ENCODE data around the gene TRIO.

TRIO gene

DNA sequence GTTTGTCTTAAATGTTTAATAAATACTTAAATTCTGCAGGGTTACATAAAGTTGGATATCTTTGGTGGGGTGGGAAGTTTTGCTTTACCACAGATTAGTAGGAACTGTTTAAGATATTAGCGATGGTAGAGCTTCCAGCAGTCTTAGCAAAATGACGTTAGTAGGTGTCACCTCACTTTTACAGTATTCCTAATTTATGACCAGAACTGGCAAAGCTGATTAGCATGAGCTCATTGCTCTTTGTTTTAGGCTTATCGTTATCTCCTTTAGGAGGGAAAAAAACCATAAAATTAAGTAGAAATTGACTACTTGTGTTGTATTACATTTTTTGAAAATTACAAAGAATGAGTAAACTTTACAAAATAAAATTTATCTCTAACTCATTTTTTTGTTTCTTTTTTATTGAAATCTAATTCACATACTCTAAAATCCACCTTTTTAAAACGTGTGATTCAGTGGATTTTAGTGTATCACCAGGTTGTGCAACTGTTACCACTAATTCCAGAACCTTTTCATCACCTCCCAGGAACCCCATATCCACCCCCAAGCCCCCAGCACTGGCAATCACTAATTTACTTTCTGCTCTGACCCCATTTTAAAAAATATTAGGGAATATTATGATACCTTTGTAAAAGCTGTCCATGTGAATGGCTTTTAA is 129.5 kb downstream of the TRIO start:
- no peaks in the 10 kb centered on the region for H3K79me2 ChIP-seq (ENCODE audit: insufficient read depth, low read length)
- peaks cover 4% of the 10 kb centered on the region; the same call in 1 of the 2 replicates for H4K20me1 ChIP-seq (ENCODE audit: insufficient read depth, low read length)
- H3K27ac ChIP-seq (ENCODE audit: low read length): no peak overlapping the region

DNA sequence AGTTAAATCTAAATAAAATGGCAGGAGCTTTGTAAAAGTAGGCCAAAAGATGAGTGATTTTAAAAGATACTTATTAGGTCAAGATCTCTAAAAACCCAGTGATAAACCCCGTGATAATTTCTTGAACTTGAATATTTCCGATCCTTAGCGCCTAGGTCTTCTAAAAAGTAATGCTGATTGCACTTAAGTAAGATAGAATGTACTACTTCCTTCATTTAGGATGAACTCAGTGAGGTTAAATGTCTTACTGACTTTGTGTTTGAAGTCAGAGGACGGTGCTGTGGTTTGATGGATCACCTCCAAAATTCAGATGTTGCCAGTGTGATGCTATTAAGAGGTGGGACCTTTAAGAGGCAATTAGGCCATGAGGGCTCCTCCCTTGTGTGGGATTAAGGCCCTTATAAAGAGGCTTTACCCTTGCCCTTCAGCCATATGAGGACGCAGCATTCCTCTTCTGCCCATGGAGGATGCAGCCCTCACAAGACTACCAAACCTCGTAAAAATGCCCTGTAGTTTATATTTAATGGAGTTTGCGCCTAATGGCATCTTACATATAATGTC is 130.1 kb downstream of the TRIO start:
- H4K20me1 ChIP-seq (ENCODE audit: insufficient read depth, low read length): peaks cover 4% of the 10 kb centered on the region; the same call in 1 of the 2 replicates
- H3K27ac ChIP-seq (ENCODE audit: low read length): no peak overlapping the region
- H3K4me3 ChIP-seq (ENCODE audit: low read depth in 1 of 2, low read length in 2 of 2): no peak overlapping the region
- no peaks in the 10 kb centered on the region for H3K79me2 ChIP-seq (ENCODE audit: insufficient read depth, low read length)
- no peak for DNase-seq
- H3K4me2 ChIP-seq (ENCODE audit: insufficient read depth, low read length): no peak overlapping the region
- TF ChIP-seq CTCF (IDR thresholded peaks at IDR 0.05; ENCODE audit: borderline replicate concordance, extremely low read depth, low read length, poor library complexity, severe bottlenecking): no peak
- no peak for TF ChIP-seq EZH2 (IDR thresholded peaks at IDR 0.05; ENCODE audit: borderline replicate concordance, low read depth, low read length, severe bottlenecking)
- H3K9me3 ChIP-seq (ENCODE audit: insufficient read depth, low read length, severe bottlenecking): no peaks in the 10 kb centered on the region
- no peak overlapping the region for H3K9ac ChIP-seq (ENCODE audit: low read depth, low read length)
- peaks cover 6% of the 10 kb centered on the region for H3K27me3 ChIP-seq (ENCODE audit: insufficient read depth, low read length, poor library complexity)
- ATAC-seq (ENCODE audit: insufficient read depth, low read depth): no peak
- no peaks in the 10 kb centered on the region for H3K36me3 ChIP-seq (ENCODE audit: insufficient read depth, low read length)
- no peaks in the 10 kb centered on the region for H3K4me1 ChIP-seq (ENCODE audit: insufficient read depth, low read length)
- no peak overlapping the region for H2AFZ ChIP-seq (ENCODE audit: low read depth, low read length)

More for the DNA sequence above, 129.5 kb downstream of the TRIO start:
- DNase-seq (no peak), ATAC-seq (ENCODE audit: insufficient read depth, low read depth) (no peak)
- peaks cover 6% of the 10 kb centered on the region for H3K27me3 ChIP-seq (ENCODE audit: insufficient read depth, low read length, poor library complexity)
- no peak overlapping the region for H2AFZ ChIP-seq (ENCODE audit: low read depth, low read length)
- H3K36me3 ChIP-seq (ENCODE audit: insufficient read depth, low read length): no peaks in the 10 kb centered on the region
- no peak overlapping the region for H3K4me2 ChIP-seq (ENCODE audit: insufficient read depth, low read length)
- no peak overlapping the region for H3K9ac ChIP-seq (ENCODE audit: low read depth, low read length)
- H3K4me3 ChIP-seq (ENCODE audit: low read depth in 1 of 2, low read length in 2 of 2): no peak overlapping the region
- TF ChIP-seq CTCF (IDR thresholded peaks at IDR 0.05; ENCODE audit: borderline replicate concordance, extremely low read depth, low read length, poor library complexity, severe bottlenecking) (no peak), EZH2 (IDR thresholded peaks at IDR 0.05; ENCODE audit: borderline replicate concordance, low read depth, low read length, severe bottlenecking) (no peak)
- no peaks in the 10 kb centered on the region for H3K4me1 ChIP-seq (ENCODE audit: insufficient read depth, low read length)
- H3K9me3 ChIP-seq (ENCODE audit: insufficient read depth, low read length, severe bottlenecking): no peaks in the 10 kb centered on the region

DNA sequence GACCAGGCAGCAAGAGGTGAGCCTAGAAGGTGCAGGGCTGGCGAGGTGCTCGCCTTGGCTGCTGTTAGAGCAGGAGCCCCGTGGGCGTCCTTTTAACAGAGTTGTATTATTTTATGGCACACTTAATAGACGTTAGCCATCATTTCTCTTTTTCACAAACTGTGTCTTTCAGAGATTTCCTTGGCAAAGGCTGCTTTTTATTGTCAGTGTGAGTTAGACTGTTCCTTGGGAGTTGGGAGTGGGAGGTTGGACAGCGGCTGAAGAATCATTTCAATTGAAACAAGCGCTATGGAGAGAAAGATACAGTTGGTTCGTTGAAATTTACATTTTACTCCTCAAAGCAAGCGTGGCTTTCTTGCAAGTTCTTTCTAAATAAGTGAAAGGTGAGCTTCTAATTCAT is 133.2 kb downstream of the TRIO start:
- Histone ChIP-seq H3K27me3 (ENCODE audit: insufficient read depth, low read length, poor library complexity) (peaks cover 6% of the 10 kb centered on the region), H4K20me1 (ENCODE audit: insufficient read depth, low read length) (no peaks in the 10 kb centered on the region), H3K9me3 (ENCODE audit: insufficient read depth, low read length, severe bottlenecking) (no peaks in the 10 kb centered on the region), H3K27ac (ENCODE audit: low read length) (no peak overlapping the region), H3K4me1 (ENCODE audit: insufficient read depth, low read length) (no peaks in the 10 kb centered on the region), H2AFZ (ENCODE audit: low read depth, low read length) (no peak overlapping the region), H3K9ac (ENCODE audit: low read depth, low read length) (no peak overlapping the region), H3K4me2 (ENCODE audit: insufficient read depth, low read length) (no peak overlapping the region), H3K79me2 (ENCODE audit: insufficient read depth, low read length) (no peaks in the 10 kb centered on the region), H3K4me3 (ENCODE audit: low read depth in 1 of 2, low read length in 2 of 2) (no peak overlapping the region), H3K36me3 (ENCODE audit: insufficient read depth, low read length) (no peaks in the 10 kb centered on the region)
- no peak for DNase-seq
- no peak for ATAC-seq (ENCODE audit: insufficient read depth, low read depth)
- TF ChIP-seq EZH2 (IDR thresholded peaks at IDR 0.05; ENCODE audit: borderline replicate concordance, low read depth, low read length, severe bottlenecking) (no peak), CTCF (IDR thresholded peaks at IDR 0.05; ENCODE audit: borderline replicate concordance, extremely low read depth, low read length, poor library complexity, severe bottlenecking) (no peak)
